Stimulated activated effector memory CD8-positive, alpha-beta T cell treated with anti-CD3 and anti-CD28 coated beads, Interleukin-12 subunit alpha, Interleukin-12 subunit beta, amount 100 ng/mL, for 72 hours (primary cell): ENCODE measurements around the gene HMOX1.
"Not testable (repeated sequence)": the region's sequence is repeated elsewhere in the genome, so short reads cannot be mapped to it uniquely, and the experiment has no call there.

ENCODE experiments used
- ATAC-seq: fragments of 150-1000 bp; cut with Tn5 transposase; 2 replicates; pipeline ENCODE4 v1.10.0; 2021
- DNase-seq, 2 donors: peaks; one replicate each; pipeline ENCODE4 v3.0.0; 2021 to 2022; ENCODE audit warnings: low spot score in 2 of 2
- H3K27ac Mint-ChIP-seq: one replicate; pipeline ENCODE4 v1.8.0; 2022; ENCODE audit warnings: mild to moderate bottlenecking, mixed read lengths
- H3K36me3 Mint-ChIP-seq: one replicate; pipeline ENCODE4 v1.8.0; 2022; ENCODE audit warnings: mild to moderate bottlenecking, mixed read lengths
- H3K4me1 Mint-ChIP-seq: one replicate; pipeline ENCODE4 v1.8.0; 2022; ENCODE audit warnings: mixed read lengths
- H3K4me3 Mint-ChIP-seq: one replicate; pipeline ENCODE4 v1.8.0; 2022; ENCODE audit warnings: mild to moderate bottlenecking, mixed read lengths
- H3K9me3 Mint-ChIP-seq: one replicate; pipeline ENCODE4 v1.8.0; 2022; ENCODE audit warnings: mixed read lengths

Gene HMOX1

GRCh38 chr22:35424081-35424480, 43.2 kb downstream of the HMOX1 start:
- H3K4me1 Mint-ChIP-seq, result peaks cover 22% of the 10 kb centered on the region
- H3K27ac Mint-ChIP-seq, result peak overlapping the region; percentile 74
- H3K36me3 Mint-ChIP-seq, result peaks cover 96% of the 10 kb centered on the region
- no peak for DNase-seq
- no peaks in the 10 kb centered on the region for H3K9me3 Mint-ChIP-seq
- no peak overlapping the region for H3K4me3 Mint-ChIP-seq
- ATAC-seq, result no peak

- Mint-ChIP-seq H3K36me3 (peaks cover 96% of the 10 kb centered on the region), H3K27ac (peak overlapping the region; percentile 74), H3K4me1 (peaks cover 22% of the 10 kb centered on the region), H3K9me3 (no peaks in the 10 kb centered on the region), H3K4me3 (no peak overlapping the region)
- ATAC-seq, result no peak
- no peak for DNase-seq
Measured at GRCh38 chr22:35424761-35425160, 43.9 kb downstream of the HMOX1 start.

GRCh38 chr22:35425546-35425945, 44.6 kb downstream of the HMOX1 start:
- peak overlapping the region; percentile 82 for H3K27ac Mint-ChIP-seq
- no peaks in the 10 kb centered on the region for H3K9me3 Mint-ChIP-seq
- H3K4me3 Mint-ChIP-seq, result no peak overlapping the region
- H3K4me1 Mint-ChIP-seq, result peaks cover 22% of the 10 kb centered on the region
- ATAC-seq (no peak), DNase-seq (no peak)
- H3K36me3 Mint-ChIP-seq, result peaks cover 96% of the 10 kb centered on the region

- H3K36me3 Mint-ChIP-seq, result peaks cover 96% of the 10 kb centered on the region
- H3K4me1 Mint-ChIP-seq, result peaks cover 22% of the 10 kb centered on the region
- DNase-seq, result no peak
- H3K9me3 Mint-ChIP-seq, result no peaks in the 10 kb centered on the region
- peak overlapping the region; percentile 82 for H3K27ac Mint-ChIP-seq
- peak; percentile 12 for ATAC-seq
- no peak overlapping the region for H3K4me3 Mint-ChIP-seq
Measured at GRCh38 chr22:35425971-35426800, 45.3 kb downstream of the HMOX1 start.

GRCh38 chr22:35426801-35427140, 45.9 kb downstream of the HMOX1 start:
- H3K9me3 Mint-ChIP-seq, result no peaks in the 10 kb centered on the region
- peak overlapping the region; percentile 82 for H3K27ac Mint-ChIP-seq
- DNase-seq (no peak), ATAC-seq (peak; percentile 14)
- H3K4me3 Mint-ChIP-seq, result no peak overlapping the region
- peaks cover 96% of the 10 kb centered on the region for H3K36me3 Mint-ChIP-seq
- H3K4me1 Mint-ChIP-seq, result peaks cover 22% of the 10 kb centered on the region

- DNase-seq, result peak; percentile 64 to 74
- Mint-ChIP-seq H3K4me1 (peaks cover 9% of the 10 kb centered on the region), H3K27ac (no peak overlapping the region), H3K9me3 (no peaks in the 10 kb centered on the region), H3K36me3 (peaks cover 83% of the 10 kb centered on the region), H3K4me3 (no peak overlapping the region)
- ATAC-seq, result peak; percentile 75
Measured at GRCh38 chr22:35430897-35431322, 50.0 kb downstream of the HMOX1 start.

GRCh38 chr22:35431483-35432227, 50.8 kb downstream of the HMOX1 start:
- Mint-ChIP-seq H3K4me3 (no peak overlapping the region), H3K9me3 (no peaks in the 10 kb centered on the region), H3K4me1 (peaks cover 3% of the 10 kb centered on the region), H3K27ac (no peak overlapping the region), H3K36me3 (peaks cover 80% of the 10 kb centered on the region)
- DNase-seq (no peak), ATAC-seq (no peak)

GRCh38 chr22:35432228-35432905, 51.5 kb downstream of the HMOX1 start:
- H3K4me1 Mint-ChIP-seq, result no peaks in the 10 kb centered on the region
- no peak for ATAC-seq
- peaks cover 73% of the 10 kb centered on the region for H3K36me3 Mint-ChIP-seq
- DNase-seq, result no peak
- H3K9me3 Mint-ChIP-seq, result no peaks in the 10 kb centered on the region
- no peak overlapping the region for H3K4me3 Mint-ChIP-seq
- no peak overlapping the region for H3K27ac Mint-ChIP-seq

GRCh38 chr22:35434061-35434710, 53.3 kb downstream of the HMOX1 start:
- DNase-seq (no peak), ATAC-seq (no peak)
- no peak overlapping the region for H3K27ac Mint-ChIP-seq
- H3K4me1 Mint-ChIP-seq, result peaks cover 6% of the 10 kb centered on the region
- peaks cover 68% of the 10 kb centered on the region for H3K36me3 Mint-ChIP-seq
- H3K9me3 Mint-ChIP-seq, result no peaks in the 10 kb centered on the region
- no peak overlapping the region for H3K4me3 Mint-ChIP-seq

- H3K36me3 Mint-ChIP-seq, result peaks cover 63% of the 10 kb centered on the region
- peak; percentile 38 for ATAC-seq
- H3K27ac Mint-ChIP-seq, result no peak overlapping the region
- no peak for DNase-seq
- H3K9me3 Mint-ChIP-seq, result no peaks in the 10 kb centered on the region
- H3K4me1 Mint-ChIP-seq, result peaks cover 6% of the 10 kb centered on the region
- H3K4me3 Mint-ChIP-seq, result no peak overlapping the region
Measured at GRCh38 chr22:35435201-35435740, 54.4 kb downstream of the HMOX1 start.

- peaks cover 6% of the 10 kb centered on the region for H3K4me1 Mint-ChIP-seq
- H3K27ac Mint-ChIP-seq, result peak overlapping the region; percentile 63
- no peak overlapping the region for H3K4me3 Mint-ChIP-seq
- DNase-seq, result no peak
- H3K9me3 Mint-ChIP-seq, result no peaks in the 10 kb centered on the region
- peaks cover 51% of the 10 kb centered on the region for H3K36me3 Mint-ChIP-seq
- no peak for ATAC-seq
Measured at GRCh38 chr22:35436421-35436820, 55.5 kb downstream of the HMOX1 start.

- Mint-ChIP-seq H3K4me3 (no peak overlapping the region), H3K4me1 (peaks cover 6% of the 10 kb centered on the region), H3K9me3 (no peaks in the 10 kb centered on the region), H3K36me3 (peaks cover 45% of the 10 kb centered on the region), H3K27ac (no peak overlapping the region)
- ATAC-seq (peak; percentile 44), DNase-seq (no peak)
Measured at GRCh38 chr22:35437049-35437448, 56.2 kb downstream of the HMOX1 start.

- H3K36me3 Mint-ChIP-seq, result peaks cover 33% of the 10 kb centered on the region
- H3K4me3 Mint-ChIP-seq, H3K27ac Mint-ChIP-seq, ATAC-seq, DNase-seq, H3K9me3 Mint-ChIP-seq: not testable (repeated sequence)
- H3K4me1 Mint-ChIP-seq, result peaks cover 11% of the 10 kb centered on the region
Measured at GRCh38 chr22:35438673-35439364, 57.9 kb downstream of the HMOX1 start.

- peaks cover 31% of the 10 kb centered on the region for H3K36me3 Mint-ChIP-seq
- DNase-seq, result no peak
- ATAC-seq, result no peak
- no peak overlapping the region for H3K27ac Mint-ChIP-seq
- H3K4me3 Mint-ChIP-seq, result no peak overlapping the region
- H3K4me1 Mint-ChIP-seq, result peaks cover 16% of the 10 kb centered on the region
- no peaks in the 10 kb centered on the region for H3K9me3 Mint-ChIP-seq
Measured at GRCh38 chr22:35439365-35439717, 58.4 kb downstream of the HMOX1 start.
